Anterior cingulate cortex (tissue), 58 donors: ENCODE results near the gene CHD6.

Source experiments
- DNase-seq, 58 donors: peaks; one replicate each; lab custom pipeline; 2025; lab: John Stamatoyannopoulos, UW

The CHD6 gene

GRCh38 chr20:41592516-41593216 lies 25.5 kb downstream of the CHD6 start:
- DNase-seq: no peak

- no peak for DNase-seq
Measured at GRCh38 chr20:41587956-41588355, 30.2 kb downstream of the CHD6 start.

GRCh38 chr20:41587523-41587922 lies 30.7 kb downstream of the CHD6 start:
- no peak for DNase-seq

GRCh38 chr20:41586772-41587171 lies 31.4 kb downstream of the CHD6 start:
- DNase-seq: no peak

DNA sequence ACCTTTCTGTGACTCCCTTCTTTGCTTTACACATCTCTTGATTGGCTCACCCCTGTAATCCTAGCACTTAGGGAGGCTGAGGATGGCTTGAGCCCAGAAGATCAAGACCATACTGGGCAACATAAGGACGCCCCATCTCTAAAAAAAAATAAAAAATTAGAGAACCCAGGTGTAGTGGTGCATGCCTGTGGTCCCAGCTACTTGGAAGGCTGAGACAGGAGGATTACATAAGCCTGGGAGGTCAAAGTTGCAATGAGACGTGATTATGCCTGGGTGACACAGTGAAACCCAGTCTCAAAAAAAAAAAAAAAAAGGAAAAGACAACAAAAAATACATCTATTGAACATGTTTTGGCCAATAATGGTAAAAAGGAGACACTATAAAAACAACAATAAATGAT lies 37.8 kb downstream of the CHD6 start:
- DNase-seq: no peak

DNA sequence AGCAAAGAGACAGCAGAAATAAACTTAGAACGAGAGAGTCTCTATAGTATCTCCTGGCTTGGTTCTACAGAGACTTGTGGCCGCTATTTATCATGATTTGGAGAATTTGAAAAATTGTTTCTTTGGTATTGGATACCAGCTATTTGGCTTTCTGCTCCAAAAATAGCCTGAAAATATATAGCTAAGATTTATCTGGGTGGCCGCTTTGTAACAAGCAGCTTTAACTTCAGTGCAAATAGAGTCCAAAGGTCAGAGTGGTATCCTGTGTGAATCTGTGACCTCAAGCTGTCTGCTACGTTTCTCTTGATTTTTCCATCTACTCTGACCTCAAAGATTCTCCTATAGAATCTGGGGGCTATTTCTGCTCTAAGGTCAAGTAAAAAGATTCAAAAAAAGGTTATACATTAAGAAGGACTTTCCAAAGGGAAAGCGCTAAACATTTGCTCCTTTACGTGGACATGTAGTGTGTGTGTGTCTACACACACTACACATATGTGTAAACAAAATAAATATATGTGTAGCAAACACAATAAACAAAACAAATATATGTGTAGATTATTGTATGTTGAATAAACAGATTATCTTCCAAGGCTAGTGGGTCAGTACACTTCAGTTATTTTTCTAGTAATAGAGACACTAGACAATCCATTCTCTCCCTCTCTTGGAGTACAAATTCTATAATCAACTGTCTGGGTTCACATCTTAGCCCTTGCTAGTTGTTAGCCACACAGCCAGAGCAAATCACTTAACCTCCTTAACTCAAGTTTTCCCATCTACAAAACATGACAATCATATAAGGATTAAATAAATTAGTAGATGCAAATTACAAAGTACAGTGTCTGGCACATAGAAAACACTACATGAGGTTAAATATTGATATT lies 40.8 kb downstream of the CHD6 start:
- no peak for DNase-seq

- DNase-seq: no peak
Measured at GRCh38 chr20:41575412-41575811, 42.8 kb downstream of the CHD6 start.

DNA sequence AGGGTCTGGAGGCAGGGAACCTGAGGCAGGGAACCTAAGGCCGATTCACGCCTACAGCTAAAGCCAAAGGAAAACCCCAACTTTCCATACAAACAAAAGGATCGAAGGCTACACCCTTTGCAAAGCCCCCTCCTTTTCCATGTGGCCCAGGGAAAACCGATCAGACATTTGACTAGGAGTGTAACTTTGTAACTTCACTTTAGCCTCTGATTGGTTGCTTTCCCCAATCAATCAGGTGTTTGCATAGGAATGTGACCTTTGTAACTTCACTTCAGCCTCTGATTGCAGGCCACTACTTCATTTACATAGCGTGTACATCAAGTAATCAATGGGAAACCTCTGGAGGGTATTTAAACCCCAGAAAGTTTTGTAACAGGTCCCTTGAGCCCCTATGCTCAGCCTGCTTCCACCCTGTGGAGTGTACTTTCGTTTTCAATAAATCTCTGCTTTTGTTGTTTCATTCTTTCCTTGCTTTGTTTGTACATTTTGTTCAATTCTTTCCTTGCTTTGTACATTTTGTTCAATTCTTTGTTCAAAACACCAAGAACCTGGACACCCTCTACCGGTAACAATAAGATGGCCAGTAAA lies 43.3 kb downstream of the CHD6 start:
- DNase-seq: no peak

DNA sequence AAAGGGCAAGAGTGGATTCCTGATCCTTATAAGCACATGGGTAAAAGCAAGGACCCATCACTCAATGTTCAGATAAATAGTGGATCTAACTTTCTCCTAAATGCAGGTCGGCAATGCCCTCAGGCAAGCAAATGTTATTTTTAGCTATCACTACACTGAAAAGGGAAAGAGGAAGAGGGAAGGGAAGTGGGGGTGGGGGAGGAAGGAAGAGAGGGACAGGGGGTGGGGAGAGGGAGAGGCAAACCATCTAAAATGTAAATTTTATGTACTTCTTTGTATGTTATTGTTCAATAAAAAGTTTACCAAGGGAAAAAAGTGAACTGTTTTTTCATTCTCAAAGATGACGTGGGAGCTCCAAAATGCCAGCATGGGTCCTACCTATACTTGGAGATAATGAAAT lies 44.2 kb downstream of the CHD6 start:
- DNase-seq: no peak

DNA sequence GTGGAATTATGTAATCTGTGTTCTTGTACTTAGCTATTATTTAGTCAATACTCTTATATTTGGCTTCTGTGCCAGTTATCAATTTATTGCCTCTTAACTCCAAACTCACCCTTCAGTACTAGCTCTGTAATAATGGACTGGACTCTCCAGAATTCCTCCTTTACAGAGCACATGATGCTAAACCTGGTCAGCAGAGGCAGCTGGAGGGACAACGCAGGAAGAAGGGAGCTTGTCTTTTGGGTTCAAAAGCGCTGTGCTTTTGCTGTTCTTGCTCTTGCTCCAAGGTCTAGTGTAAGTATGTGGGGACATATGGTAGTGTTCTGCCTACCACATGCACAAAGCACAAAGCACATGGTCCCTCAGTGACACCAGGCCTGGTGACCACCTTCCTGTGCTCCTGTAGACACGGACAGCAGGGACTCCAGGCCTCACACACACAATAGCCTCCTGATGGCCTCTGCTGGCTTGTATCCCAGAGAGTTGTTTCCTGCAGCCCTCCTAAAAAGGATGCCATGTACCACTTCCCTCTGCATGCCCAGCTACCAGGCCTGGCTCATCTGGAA lies 46.1 kb downstream of the CHD6 start:
- DNase-seq: no peak

DNA sequence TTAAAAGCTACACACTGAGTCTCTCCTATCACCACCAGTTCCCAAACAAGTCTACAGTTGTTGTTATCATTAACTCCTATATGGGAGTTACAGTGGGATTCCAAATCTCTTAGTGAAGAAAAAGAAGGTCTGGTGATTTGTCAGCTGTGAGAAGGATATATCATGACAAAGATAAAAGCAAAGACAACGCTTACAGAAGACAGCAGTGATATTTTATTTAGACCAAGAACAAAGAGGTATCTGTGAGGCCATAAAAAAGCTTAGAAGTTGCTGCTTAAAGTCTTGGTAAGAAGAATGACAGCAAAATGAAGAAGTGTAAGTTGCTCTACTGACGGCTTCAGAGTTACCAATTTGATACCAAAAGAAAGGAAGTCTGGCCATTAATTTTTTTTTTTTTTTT lies 47.2 kb downstream of the CHD6 start:
- no peak for DNase-seq

GRCh38 chr20:41570557-41570956 lies 47.6 kb downstream of the CHD6 start:
- no peak for DNase-seq

DNA sequence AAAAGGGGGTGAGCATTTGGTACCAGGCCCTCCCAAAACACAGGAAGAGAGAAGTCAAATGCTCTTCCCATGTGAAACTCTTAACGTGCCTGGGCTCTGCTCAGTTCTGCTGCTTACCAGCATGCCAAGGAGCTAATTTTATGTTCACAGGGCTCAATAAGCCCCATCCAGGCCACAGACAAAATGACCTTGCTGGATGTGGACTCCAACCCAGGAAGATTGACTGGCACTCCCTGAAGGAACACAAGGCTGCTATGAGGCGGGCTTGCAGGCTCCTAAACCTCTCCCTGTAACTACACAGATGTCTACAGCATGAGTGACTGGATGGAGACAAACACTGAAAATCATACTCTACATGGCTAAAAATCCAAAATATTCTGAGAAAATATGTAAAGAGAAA lies 50.6 kb downstream of the CHD6 start:
- DNase-seq: no peak

DNA sequence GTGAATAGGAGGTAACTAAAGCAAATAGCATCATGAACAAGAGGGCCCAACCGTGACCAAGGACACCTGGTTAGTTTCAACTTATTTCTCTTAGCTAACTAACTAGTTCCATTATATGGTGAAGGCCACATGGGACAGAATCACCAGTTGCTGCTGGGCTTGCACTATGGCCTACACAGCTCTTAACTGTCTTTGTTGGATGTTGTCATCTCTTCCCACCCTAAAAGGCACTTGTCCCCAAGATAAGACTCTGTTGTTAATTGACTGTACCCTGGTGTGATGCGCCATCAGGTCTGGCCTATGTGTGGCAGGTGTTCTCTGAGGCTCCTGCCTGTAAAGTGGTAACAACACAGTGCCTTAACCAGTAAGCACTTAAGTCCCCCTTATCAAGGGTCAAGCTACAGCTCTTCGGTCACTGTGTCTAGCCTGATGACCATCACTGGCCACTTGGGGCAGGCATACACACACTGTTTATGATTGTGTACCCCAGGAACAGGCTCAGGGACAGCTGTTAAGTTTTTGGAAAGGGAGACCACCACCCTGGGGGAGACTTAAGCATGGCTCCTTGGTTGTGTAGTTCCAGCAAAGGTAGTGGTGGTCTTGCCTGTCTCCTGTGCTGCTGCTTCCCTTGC lies 51.2 kb downstream of the CHD6 start:
- DNase-seq: no peak

DNA sequence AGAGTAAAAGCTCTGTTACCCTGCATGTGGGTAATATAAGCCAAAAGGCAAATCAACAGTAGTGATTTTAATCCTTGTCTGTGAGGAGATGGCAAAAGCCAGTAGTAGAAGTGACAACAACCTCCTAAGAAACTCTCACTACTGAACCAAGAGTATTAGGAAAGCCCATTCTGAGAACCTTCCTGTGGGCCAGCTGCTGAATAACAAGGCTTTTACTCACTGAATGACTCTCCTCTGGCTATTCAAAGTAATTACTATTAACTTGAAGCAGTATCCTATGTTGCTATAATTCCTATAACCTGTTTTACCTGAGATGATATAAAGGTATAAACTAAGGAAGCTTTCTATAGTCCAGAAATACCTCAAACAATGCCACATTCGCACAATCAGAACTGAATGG lies 55.1 kb downstream of the CHD6 start:
- no peak for DNase-seq

DNA sequence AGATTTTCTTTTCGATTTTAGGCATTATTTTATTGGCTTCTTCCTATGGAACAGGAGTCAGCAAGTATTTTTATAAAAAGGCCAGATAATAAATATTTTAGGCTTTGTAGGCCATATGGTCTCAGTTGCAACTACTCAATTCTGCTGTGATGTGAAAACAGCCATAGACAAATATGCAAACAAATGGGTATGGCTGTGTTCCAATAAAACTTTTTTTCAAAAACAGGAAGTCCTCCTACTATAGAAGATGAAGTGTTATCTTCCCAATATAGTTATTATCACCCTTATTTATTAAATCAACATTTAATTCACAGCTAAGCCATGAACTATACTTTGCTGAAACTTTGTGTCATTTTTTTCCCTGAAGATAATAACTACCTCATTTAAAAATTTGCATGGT lies 57.2 kb downstream of the CHD6 start:
- no peak for DNase-seq

DNA sequence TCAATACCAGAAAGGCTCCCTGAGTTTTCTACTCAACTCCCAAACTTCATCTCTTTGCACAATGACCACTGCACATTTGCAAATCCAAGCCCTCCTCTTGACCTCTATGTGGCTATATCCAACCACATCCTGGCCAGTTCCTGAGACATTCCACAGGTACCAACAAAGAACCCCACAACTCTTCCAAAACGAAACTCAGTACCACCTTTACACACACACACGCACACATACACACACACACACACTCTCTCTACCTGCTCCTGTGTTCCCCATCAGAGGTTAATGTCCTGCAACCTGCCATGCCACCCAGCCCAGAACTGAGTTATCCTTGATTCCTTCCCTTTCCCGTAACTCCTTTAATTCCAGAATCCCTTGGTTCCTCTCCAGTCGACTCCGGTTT lies 58.5 kb downstream of the CHD6 start:
- no peak for DNase-seq

GRCh38 chr20:41553142-41553879 lies 64.9 kb downstream of the CHD6 start:
- DNase-seq: no peak

DNA sequence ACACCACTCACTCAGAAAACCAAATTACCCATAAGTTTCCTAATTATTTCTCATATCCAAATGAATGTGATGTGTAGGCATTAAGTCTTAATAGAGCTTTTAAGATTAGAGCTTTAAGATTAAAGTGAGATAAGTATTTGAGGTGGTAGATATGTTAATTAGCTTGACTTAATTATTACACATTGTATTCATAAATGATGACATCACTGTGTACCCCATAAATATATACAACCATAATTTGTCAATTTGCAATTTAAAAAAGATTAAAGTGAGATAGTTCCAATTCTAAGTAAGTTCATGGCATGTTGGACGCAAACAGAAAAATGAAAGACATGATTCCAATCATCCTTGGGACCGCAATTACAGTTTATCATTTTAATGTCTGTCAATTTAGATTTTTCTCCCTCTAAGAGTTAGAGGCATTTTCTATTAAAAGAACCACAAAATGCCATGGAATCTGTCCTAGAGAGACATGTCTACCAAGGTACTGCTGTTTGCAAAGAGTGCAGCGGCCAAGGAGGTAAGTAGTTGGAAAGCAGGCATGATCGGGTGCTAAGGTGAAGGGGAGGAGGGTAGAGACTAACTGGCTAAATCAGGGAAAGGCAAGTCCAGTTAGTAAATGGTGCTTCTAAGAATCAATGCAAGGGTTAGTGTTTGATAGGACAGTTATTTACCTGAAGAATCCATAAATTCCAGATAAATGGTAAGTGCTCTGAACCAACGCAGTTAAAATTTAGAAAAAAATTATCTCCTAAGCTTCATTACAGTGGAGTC lies 65.7 kb downstream of the CHD6 start:
- DNase-seq: no peak
